Immature natural killer cell (primary cell): ENCODE data around the gene KRT6A. TPM values are rescaled to one million over a fixed set of nuclear protein-coding genes. Genes with fewer than 3 reads are reported as not detected.

ENCODE experiments used
- DNase-seq, 3 donors: peaks; one replicate each; pipeline ENCODE4 v3.0.0; 2022; ENCODE audit warnings: mixed read lengths in 1 of 3
- H3K27ac Mint-ChIP-seq, 6 donors: one replicate each; pipeline ENCODE4 v1.8.0; 2020; ENCODE audit warnings: mixed read lengths in 6 of 6, mild to moderate bottlenecking in 5 of 6, inconsistent platforms in 4 of 6, moderate library complexity in 3 of 6
- H3K27me3 Mint-ChIP-seq, 3 donors: one replicate each; pipeline ENCODE4 v1.8.0; 2020 to 2021; ENCODE audit warnings: low read depth in 3 of 3, mild to moderate bottlenecking in 3 of 3, mixed read lengths in 3 of 3, moderate library complexity in 3 of 3, inconsistent platforms in 1 of 3
- H3K36me3 Mint-ChIP-seq, 3 donors: one replicate each; pipeline ENCODE4 v1.8.0; 2020; ENCODE audit warnings: mixed read lengths in 3 of 3, inconsistent platforms in 2 of 3, mild to moderate bottlenecking in 2 of 3
- H3K4me1 Mint-ChIP-seq, 2 donors: one replicate each; pipeline ENCODE4 v1.8.0; 2020; ENCODE audit warnings: inconsistent platforms in 2 of 2, mild to moderate bottlenecking in 2 of 2, mixed read lengths in 2 of 2, moderate library complexity in 1 of 2
- H3K4me3 Mint-ChIP-seq, 5 donors: one replicate each; pipeline ENCODE4 v1.8.0; 2020; ENCODE audit warnings: mild to moderate bottlenecking in 5 of 5, mixed read lengths in 5 of 5, inconsistent platforms in 3 of 5, moderate library complexity in 3 of 5
- H3K9me3 Mint-ChIP-seq, 6 donors: one replicate each; pipeline ENCODE4 v1.8.0; 2020; ENCODE audit warnings: mild to moderate bottlenecking in 6 of 6, mixed read lengths in 6 of 6, inconsistent platforms in 4 of 6, moderate library complexity in 3 of 6
- polyA plus RNA-seq, 3 donors: library from polyadenylated mRNA; unstranded; fragments of 300-500 nt; fragmentation: Illumina TruSeq; gene quantifications; one replicate each; pipeline ENCODE4 v1.2.3, GENCODE V29; 2021

Gene KRT6A
- polyA plus RNA-seq, 3 donors from 2014 or later, result not detected

DNA sequence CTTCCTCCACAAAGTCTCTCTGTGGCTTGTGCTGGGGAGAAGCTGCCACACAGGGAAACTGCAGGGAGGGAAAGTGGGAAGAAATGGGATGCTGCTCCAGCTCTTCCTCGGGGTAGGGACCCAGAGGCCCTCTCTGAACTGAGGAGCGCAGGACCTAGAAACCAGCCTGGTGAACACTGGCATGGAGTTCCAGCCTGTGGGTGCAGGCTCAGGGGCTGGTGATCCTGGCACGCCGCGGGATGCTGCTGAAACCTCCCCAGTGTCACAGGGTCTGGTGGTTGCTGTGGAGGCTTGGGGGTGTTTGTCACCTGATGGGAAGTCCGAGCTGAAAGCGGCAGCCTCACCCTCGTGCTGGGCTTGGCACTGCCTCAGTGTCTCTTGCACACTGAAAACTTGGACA lies 53.6 kb downstream of the KRT6A start:
- Mint-ChIP-seq H3K36me3 (no peaks in the 10 kb centered on the region), H3K4me3 (no peak overlapping the region), H3K9me3 (peaks cover 0 to 4% (median 0%) of the 10 kb centered on the region in 6 donors), H3K4me1 (no peaks in the 10 kb centered on the region), H3K27ac (no peak overlapping the region), H3K27me3 (peaks cover 3 to 15% (median 9%) of the 10 kb centered on the region in 3 donors)
- DNase-seq, result no peak

GRCh38 chr12:52438305-52439301 lies 54.5 kb downstream of the KRT6A start:
- no peak overlapping the region for H3K27ac Mint-ChIP-seq
- peaks cover 3 to 17% (median 9%) of the 10 kb centered on the region in 3 donors for H3K27me3 Mint-ChIP-seq
- no peaks in the 10 kb centered on the region for H3K4me1 Mint-ChIP-seq
- H3K9me3 Mint-ChIP-seq, result peaks cover 0 to 4% (median 0%) of the 10 kb centered on the region in 6 donors
- no peaks in the 10 kb centered on the region for H3K36me3 Mint-ChIP-seq
- H3K4me3 Mint-ChIP-seq, result no peak overlapping the region
- no peak for DNase-seq

GRCh38 chr12:52437508-52437907 lies 55.5 kb downstream of the KRT6A start:
- H3K4me3 Mint-ChIP-seq, result no peak overlapping the region
- H3K4me1 Mint-ChIP-seq, result no peaks in the 10 kb centered on the region
- no peaks in the 10 kb centered on the region for H3K36me3 Mint-ChIP-seq
- DNase-seq, result no peak
- H3K27ac Mint-ChIP-seq, result no peak overlapping the region
- H3K27me3 Mint-ChIP-seq, result peaks cover 3 to 22% (median 11%) of the 10 kb centered on the region in 3 donors
- no peaks in the 10 kb centered on the region for H3K9me3 Mint-ChIP-seq

Other genes starting within 250 kb of the KRT6A start
- 10 to 100 TPM in 2 of 3 donors, 1 to 10 TPM in 1; 6.6 to 13.1 (median 12.5) TPM for gene KRT86, start 218.6 kb downstream of the KRT6A start, polyA plus RNA-seq
- 1 to 10 TPM; 2.2 to 3.7 (median 3.6) TPM for gene KRT81, start 201.7 kb downstream of the KRT6A start, polyA plus RNA-seq
- gene KRT83, start 171.9 kb downstream of the KRT6A start, polyA plus RNA-seq, result not detected
- not detected for gene KRT85, start 125.8 kb downstream of the KRT6A start, polyA plus RNA-seq
- not detected for gene KRT84, start 107.6 kb downstream of the KRT6A start, polyA plus RNA-seq
- gene KRT82, start 86.9 kb downstream of the KRT6A start, polyA plus RNA-seq, result not detected
- not detected for gene KRT75, start 58.9 kb downstream of the KRT6A start, polyA plus RNA-seq
- gene KRT6B, start 41.1 kb downstream of the KRT6A start, polyA plus RNA-seq, result under 1 TPM in 1 of 3 donors, not detected in 2; 0.82 TPM
- not detected for gene KRT6C, start 19.5 kb downstream of the KRT6A start, polyA plus RNA-seq
- not detected for gene KRT5, start 27.1 kb upstream of the KRT6A start, polyA plus RNA-seq
- not detected for gene KRT71, start 59.9 kb upstream of the KRT6A start, polyA plus RNA-seq
- gene KRT74, start 80.6 kb upstream of the KRT6A start, polyA plus RNA-seq, result not detected
- gene KRT72, start 108.2 kb upstream of the KRT6A start, polyA plus RNA-seq, result under 1 TPM in 2 of 3 donors, not detected in 1; 0.34 to 0.93 TPM
- 1 to 10 TPM in 1 of 3 donors, under 1 TPM in 1, not detected in 1; 0.82 to 3.3 TPM for gene KRT73, start 125.3 kb upstream of the KRT6A start, polyA plus RNA-seq
- 1 to 10 TPM in 1 of 3 donors, under 1 TPM in 2; 0.51 to 1.3 (median 0.61) TPM for gene KRT2, start 159.0 kb upstream of the KRT6A start, polyA plus RNA-seq
- gene KRT1, start 187.2 kb upstream of the KRT6A start, polyA plus RNA-seq, result not detected
- gene KRT77, start 210.3 kb upstream of the KRT6A start, polyA plus RNA-seq, result not detected